HG02973 (cell line): Measurements from ENCODE around the gene CFAP74.
"Not testable (repeated sequence)": the region's sequence is repeated elsewhere in the genome, so short reads cannot be mapped to it uniquely, and the experiment has no call there.

Experiments
- ATAC-seq: cut with Tn5 transposase; IDR thresholded peaks from one replicate; pipeline ENCODE4 v1.9.1; 2021; ENCODE audit warnings: moderate library complexity; ENCODE audit not compliant: unreplicated experiment

The CFAP74 gene

GRCh38 chr1:1937061-1937460, 66.5 kb downstream of the CFAP74 start:
- ATAC-seq: no peak

DNA sequence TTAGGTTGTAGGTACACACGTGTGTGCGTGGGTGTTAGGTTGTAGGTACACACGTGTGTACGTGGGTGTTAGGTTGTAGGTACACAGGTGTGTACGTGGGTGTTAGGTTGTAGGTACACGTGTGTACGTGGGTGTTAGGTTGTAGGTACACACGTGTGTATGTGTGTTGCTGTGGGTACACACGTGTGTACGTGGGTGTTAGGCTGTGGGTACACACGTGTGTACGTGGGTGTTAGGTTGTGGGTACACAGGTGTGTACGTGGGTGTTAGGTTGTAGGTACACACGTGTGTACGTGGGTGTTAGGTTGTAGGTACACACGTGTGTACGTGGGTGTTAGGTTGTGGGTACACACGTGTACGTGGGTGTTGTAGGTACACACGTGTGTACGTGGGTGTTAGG, 68.7 kb downstream of the CFAP74 start:
- not testable (repeated sequence) for ATAC-seq

- ATAC-seq: no peak
These were observed 73.7 kb downstream of the CFAP74 start for GRCh38 chr1:1929639-1930545.

DNA sequence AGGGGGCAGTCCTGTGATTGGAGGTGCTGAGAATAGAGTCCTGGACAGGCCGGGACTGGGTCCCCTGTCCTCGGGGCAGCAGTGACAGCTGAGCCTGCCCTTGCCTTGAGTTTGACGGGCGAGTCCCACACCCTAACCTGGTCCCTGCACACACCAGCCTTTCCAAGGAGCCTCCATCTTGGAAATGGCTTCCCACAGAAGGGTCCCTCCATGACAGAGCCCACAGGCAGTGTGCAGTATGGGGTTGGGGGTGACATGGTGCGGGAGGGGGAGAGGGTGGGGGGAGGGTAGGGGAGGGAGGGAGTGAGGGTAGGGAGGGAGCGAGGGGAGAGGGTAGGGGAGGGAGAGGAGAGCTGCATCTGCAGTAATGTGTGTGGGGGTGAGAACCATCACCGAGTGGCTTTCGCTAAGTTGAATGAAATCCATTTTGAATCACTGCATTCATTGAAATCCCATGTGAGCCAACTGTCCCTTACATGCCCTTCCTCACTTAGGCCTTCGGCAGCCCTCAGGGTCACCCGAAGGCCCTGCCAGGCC, 74.4 kb downstream of the CFAP74 start:
- no peak for ATAC-seq

GRCh38 chr1:1928231-1929101, 75.1 kb downstream of the CFAP74 start:
- ATAC-seq: no peak

- ATAC-seq: no peak
These were observed 75.8 kb downstream of the CFAP74 start for GRCh38 chr1:1927751-1928150.

DNA sequence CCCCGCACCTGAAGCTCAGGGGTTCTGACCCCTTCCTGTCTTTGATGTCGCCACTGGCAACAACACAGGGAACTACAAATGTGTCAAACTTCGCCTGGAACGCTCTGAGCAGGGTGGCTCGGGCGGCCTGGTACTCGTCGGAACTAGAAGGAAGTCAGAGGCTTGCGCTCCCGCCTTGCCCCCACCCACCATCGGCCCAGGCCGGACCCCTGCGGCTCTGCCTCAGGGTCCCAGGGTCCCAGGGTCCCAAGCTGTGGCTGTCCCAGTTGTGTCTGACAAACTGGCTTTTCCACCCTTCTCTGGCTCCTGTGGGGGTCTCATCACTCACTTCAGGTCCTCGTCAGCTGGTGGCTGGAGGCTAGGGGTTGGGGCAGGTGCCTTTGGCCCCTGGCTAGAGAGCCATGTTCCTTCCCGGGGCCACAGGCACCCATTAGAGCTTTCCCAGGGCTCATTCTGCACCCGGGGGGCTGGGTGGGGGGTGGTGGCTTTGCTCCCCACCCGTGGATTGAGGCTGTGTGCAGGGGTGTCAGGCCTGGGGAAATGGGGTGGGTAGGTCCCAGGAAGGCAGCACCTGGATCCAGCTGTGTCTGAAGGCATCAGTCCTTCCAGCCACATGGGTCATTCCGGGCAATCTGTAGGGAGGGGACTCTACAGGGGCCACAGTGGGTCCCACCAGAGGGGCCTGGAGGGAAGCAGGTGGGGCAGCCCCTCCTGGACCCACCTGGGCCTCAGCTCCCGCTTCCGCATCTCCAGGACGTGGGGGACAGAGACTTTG, 76.5 kb downstream of the CFAP74 start:
- ATAC-seq: no peak

GRCh38 chr1:1926346-1926811, 77.2 kb downstream of the CFAP74 start:
- no peak for ATAC-seq

DNA sequence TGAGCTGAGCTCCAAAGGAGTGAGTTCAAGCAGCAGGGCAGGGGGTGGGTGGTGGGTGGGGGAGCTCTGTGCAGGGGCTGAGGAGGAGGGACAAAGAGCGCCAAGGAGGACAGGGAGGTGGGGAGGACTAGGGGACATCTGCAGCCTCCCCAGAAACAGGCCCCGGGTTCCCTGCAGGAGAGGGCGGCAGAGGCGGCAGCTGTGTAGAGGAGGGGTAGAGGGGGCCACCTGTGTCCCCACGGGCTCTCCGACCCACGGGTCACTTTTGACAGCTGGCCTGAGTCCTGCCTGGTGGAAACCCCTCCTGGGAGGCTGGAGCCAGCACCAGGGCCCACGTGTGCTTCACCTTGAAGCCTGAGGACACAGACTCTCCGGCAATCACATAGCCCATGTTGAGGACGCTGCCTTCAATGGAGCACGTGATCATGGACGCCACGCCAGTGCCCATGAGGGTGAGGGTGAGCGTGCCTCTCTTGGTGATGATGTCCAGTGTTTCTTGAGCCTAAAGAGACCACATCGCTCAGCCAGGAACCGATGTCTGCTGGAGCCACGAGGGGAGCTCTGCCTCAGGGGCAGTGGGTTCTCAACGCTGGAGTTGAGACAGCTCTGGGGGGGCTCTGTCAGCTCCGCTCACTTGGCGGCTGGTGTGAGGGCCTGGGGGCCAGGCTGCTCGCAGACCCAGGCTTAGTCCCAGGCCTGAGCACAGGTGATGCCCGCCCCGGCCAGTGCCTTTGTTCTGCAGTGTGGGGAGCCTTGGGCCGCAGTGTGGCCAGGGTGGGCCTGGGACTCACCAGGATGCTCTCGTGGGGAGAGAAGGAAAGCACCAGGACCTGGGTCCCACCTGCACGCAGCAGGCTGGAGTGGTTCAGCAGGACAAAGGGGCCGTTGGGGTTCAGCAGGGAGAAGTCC, 77.9 kb downstream of the CFAP74 start:
- no peak for ATAC-seq

DNA sequence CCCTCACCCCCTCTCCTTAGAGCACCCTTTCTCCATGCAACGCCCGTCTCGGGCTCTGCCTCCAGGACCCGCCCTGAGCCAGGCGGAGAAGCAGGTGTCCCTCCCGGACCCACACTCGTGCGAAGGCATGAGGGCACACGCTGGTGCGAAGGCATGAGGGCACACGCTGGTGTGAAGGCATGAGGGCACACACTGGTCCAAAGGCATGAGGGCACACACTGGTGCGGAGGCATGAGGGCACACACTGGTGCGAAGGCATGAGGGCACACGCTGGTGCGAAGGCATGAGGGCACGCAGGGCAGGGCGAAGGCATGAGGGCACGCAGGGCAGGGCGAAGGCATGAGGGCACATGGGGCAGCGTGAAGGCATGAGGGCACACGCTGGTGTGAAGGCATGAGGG, 78.7 kb downstream of the CFAP74 start:
- no peak for ATAC-seq

- no peak for ATAC-seq
These were observed 79.2 kb downstream of the CFAP74 start for GRCh38 chr1:1924386-1924785.

- no peak for ATAC-seq
These were observed 80.4 kb downstream of the CFAP74 start for GRCh38 chr1:1922956-1923833.

- ATAC-seq: no peak
These were observed 81.0 kb downstream of the CFAP74 start for GRCh38 chr1:1922702-1922955.

DNA sequence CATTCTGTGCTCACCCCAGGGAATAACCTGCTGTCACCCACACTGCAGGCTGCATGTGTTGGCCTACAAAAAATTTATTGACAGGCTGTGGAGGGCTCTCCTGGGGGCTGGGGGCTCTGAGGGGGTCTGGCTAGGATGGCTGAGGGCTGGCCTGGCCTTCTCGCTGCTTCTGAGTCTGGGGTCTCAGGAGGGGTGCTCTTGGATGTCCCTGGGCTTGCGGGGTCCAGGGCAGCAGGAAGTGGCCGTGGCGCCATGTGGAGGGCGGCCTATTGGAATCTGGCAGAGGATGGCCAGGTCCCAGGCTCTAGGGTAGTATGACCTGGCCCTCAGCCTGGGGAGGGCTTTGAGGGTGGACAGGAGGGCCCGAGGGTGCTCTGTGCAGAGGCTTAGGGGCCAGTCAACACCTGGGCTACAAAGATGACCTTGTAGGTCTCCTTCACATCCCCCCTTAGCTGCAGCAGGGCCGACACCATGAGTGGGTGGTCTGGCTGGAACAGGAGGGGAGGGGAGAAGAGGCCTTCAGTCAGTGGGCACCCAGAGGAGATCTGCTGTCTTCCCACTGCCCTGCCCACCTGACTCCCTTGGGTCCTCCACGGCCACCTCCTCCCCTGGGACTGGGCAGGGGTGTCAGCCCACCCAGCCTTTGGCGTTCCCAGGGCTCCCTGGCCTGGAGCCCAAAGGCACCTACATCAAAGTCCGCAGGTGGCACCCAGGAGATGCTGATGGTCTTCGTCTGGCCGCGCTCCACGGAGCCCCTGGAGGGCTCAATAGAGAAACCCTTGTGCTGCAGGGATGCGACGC, 81.5 kb downstream of the CFAP74 start:
- ATAC-seq: no peak

- ATAC-seq: no peak
These were observed 82.1 kb downstream of the CFAP74 start for GRCh38 chr1:1921459-1921862.

DNA sequence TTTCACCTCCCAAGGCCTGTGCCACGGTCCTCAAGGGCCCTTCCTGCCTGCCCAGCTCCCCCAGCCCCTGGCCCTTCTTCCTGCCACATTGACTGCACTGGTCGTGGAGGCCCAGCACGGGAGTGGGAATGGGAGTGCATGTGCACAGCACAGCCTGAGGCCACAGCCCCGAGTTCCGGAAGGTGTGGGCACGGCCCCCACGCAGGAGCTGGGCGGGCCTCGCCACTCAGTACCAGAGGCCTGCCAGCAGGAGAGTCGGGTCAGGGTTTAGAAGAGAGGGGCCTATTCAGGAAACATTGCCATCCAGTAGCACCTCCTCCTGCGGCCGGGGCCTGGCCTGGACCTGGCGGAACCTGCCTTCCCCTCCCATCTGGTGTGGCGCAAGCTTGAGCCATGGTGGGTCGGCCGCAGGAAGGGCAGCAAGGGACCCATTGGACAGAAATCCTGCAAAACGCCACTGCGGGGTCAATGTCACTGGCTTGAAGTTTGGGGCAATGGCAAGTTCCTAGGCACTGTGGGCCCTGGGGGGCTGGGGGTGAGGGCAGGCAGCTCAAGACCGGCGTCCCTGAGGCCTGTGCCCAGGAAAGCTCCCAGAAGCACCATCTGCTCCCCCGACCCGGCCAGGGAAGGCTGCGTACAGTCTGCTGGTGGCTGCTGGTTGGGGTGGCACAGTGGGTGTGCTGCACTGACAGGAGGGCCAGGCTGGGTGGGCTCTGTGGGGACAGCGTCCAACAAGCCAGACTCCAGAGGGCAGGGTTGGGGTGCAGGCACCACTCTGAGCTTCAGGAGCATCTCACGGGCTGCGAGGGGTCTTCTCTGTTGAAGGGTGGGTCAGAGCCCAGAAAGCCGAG, 82.8 kb downstream of the CFAP74 start:
- no peak for ATAC-seq

DNA sequence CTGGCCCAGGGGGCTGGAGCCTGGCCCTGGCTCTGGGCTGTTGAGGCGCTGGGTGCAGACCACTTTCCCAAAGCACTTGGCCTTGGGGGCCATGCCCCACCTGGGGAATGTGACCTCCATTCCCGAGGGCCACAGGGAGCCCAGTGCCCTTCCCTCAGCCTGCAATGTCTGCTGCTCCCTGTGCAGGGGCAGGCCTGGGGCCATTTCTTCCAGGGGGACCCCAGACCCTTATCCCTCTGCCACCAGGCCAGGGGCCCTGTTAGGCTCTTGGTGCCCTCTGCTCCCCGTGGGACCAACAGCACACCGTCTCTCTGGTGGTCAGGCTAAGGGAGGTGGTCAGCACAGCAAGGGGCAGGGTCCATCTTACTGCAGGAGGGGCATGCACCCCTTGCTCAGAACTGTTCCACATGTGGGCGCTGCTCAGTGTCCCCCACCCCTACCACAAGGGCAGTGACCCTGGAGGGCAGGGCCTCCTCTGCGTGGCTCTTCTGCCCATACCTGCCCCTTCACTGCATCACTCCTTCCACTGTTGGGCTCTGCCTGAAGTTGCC, 83.5 kb downstream of the CFAP74 start:
- no peak for ATAC-seq
